ENCODE data around the gene RPP25.

GRCh38 chr15:74995779-74996765 lies 39.5 kb upstream of the RPP25 start:
- TF ChIP-seq CTCF (conservative IDR thresholded peaks at IDR 0.05 in 1 of 2, IDR thresholded peaks at IDR 0.05 in 1 of 2; ENCODE audit: extremely low read depth in 1 of 2, insufficient read depth in 1 of 2, low read depth in 1 of 2, low read length in 2 of 2) (no peak), EZH2 (IDR thresholded peaks at IDR 0.05; ENCODE audit: borderline replicate concordance, low read length) (no peak)
